ENCODE data around the gene DTX3.
"Not testable (repeated sequence)": the region's sequence is repeated elsewhere in the genome, so short reads cannot be mapped to it uniquely, and the experiment has no call there.

The DTX3 gene

DNA sequence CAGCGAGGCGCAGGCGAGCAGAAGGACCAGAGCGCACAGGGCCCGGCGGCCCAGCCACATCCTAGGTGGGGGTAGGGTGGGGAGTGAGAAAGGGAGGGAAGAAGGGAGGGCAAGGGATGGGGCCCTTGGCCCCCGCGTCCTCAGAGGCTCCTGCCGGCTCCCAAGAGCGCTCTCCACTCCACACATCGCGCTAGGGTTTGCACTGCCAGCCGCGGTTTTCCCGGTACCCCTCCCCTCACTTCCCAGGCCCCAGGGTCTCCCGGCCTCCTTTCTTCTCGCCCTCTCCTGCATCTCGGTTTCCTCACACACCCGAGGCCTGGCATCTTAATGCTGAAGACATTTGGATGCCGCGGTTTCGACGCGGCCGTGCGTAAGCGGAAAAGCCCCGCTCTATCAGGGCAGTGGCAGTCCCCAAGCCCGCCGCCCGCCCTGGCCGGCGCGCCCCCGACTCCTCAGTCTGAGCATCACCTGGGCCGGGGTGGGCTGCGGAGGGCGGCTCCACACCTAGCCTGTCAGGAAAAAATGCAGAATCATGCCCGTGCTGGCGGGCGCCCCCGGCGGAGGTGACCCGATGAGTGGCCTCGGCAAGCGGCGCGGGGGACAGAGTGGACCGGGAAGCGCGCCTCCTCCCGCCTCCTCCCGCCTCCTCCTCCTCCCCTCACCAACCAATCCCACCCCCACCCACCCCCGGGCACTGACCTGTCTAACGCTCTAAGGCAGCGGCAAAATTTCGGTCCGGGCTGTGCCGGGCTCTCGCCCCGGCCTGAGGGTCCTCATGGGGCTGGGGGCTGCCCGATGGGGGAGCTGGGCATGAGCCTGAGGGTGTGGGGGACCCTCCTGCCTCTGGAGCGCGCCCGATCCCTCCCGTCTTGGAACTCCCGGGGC lies 27.7 kb downstream of the DTX3 start:
- DNase-seq (ENCODE audit: low read depth) = no peak

DNA sequence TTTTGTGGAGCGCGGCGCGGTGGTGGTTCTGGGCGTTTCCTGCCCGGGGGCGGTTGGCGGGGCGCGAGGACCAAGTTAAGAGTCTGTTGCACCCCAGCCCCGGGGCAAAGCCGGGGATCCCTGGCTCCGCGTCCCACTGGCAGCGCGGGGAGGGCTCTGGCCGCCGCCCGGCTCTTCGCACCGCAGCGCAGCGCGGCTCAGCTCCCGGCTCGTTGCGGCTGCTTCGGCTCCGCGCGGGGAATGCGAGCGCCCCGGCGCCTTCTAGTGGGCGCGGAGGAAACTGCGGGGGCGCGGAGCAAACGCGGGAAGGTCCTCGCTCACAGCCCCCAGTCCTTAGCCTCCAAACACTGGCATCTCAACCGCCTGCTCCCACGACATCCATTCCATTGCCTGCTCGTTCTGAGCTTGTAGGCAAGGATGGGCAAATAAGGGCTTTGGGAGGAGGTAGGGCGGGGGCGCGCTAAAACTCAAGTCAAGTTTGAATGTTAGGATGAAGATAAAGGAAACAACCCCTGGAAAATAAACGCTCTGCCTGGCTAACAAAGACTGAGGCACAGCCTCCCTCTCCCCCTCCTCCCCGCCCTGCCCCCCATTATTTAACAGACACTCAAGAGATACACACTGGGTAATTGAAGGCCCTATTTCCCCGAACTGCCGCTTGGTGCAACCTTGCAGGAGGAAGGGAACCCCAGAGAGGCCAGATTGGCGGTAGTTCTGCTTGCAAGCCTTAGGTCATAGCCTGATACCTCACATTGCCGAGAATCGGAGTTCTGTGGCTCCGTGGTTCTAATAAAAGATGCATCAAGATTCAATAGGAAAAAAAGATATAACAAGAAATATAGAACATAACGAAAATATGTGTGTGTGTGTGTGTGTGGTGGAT lies 28.6 kb downstream of the DTX3 start, which contains the start of gene B4GALNT1:
B4GALNT1 (minus strand) TSS at position 244 of the 883 bp plus-strand sequence. CDS start 1,069 bp downstream, outside the sequence.
- no peak for DNase-seq (ENCODE audit: low read depth)

DNA sequence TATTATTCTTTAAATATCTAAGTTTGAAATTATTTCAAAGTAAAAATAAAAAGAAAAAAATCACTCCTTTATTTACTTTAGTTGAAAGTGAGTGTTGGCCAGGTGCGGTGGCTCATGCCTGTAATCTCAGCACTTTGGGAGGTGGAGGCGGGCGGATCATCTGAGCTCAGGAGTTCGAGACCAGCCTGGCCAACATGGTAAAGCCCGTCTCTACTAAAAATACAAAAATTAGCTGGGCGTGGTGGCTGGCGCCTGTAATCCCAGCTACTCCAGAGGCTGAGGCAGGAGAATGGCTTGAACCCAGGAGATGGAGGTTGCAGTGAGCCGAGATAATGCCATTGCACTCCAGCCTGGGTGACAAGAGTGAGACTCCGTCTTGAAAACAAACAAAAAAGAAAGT lies 32.1 kb downstream of the DTX3 start:
- DNase-seq (ENCODE audit: low read depth) = not testable (repeated sequence)

DNA sequence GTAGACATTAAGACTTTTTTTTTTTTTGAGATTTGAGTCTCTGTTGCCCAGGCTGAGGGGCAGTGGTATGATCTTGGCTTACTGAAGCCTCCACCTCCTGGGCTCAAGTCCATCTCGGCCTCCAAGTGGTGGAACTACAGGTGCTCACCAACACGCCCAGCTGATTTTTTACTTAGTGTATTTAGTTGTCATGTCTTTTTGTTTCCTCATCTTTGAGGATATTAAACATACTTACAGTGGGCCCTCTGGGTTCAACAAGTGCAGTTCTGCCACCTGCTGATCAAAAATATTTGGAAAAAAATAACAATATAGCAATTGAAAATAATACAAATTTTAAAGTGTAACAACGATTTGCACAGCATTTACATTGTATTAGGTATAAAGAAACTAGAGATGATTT lies 32.7 kb downstream of the DTX3 start:
- no peak for DNase-seq (ENCODE audit: low read depth)

DNA sequence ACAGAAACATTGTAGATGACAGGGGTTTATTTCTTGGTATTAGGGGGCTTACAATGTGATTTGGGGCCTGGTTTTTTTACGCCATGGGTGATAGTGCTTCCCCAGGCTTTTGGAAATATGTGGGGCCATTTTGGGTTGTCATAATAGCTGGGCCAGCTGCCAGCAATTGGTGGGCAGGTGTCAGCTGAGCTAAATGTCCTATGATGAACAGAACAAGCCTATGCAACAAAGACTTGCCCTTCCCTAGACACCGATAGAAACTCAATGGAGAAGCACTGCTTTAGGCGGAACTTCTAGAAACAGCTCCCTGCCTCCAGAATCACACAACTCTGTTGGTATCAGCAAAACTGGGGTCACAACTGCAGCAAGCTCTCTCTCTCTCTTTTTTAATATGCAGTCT lies 33.5 kb downstream of the DTX3 start:
- DNase-seq (ENCODE audit: low read depth) = no peak

DNA sequence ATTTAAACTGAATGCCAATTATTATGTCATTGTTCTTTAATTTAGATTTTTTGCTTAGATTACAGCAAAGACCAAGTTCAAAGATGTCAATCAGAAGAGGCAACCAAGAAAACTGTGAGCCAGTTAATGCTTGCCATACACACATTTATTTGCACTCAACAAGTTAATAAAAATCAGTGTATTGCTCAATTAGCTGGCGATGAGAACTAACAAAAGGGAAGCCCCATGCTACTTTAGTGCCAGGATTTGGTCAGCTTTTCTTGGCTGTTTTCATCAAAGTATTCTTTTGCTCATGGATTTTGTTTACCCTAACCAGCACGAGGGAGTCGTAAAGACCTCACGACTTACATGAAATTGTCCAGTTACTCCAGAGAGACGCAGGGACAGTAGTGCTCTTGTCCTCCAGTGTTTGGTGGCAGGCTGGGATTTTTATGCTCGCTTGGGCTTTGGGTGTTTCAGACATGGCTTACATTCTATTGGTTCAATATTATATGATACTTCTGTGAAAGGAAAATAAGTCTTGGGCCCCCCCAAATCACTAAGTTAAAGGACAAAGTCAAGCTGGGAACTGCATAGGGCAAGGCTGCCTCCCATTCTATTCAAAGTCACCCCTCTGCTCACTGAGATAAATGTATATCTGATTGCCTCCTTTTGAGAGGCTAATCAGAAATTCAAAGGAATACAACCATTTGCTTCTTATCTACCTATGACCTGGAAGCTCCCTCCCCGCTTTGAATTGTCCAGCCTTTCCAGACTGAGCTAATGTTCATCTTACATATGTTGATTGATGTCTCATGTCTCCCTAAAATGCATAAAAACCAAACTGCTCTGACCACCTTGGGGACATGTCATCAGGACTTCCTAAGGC lies 35.8 kb downstream of the DTX3 start:
- DNase-seq (ENCODE audit: low read depth) = no peak

DNA sequence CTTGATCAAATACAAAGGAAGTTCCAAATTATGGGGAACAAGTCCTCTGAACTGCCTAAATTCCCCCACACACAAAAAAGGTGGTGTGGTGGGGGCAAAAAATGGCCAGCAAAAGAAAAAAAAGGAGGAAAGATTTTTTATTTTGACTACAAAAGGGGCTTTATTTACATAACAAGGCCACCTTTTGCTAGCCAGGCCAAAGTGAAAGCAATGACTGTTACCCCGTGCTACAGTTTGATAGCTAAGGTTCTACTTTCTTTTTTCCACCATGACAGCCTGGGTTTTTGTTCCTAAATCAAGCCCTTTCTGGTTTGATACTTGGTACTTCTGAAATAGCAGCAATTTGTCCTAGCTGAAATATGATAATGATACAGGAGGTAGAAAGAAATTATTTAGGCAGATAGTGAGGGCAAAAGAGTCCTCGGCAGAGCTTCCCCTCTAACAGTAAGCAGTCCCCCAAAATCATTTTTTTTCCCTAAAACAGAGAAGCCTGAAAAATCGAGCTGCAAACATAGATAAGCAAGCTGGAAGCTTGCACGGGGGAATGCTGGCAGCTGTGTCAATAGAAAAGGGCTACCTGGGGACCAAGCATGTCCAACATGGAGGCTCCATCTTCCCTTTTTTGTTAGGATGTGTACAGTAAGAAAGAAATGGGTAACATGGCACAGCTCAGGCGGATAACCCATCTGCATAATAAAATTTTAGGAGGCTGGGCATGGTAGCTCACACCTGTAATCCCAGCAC lies 37.2 kb downstream of the DTX3 start:
- DNase-seq (ENCODE audit: low read depth) = no peak

DNA sequence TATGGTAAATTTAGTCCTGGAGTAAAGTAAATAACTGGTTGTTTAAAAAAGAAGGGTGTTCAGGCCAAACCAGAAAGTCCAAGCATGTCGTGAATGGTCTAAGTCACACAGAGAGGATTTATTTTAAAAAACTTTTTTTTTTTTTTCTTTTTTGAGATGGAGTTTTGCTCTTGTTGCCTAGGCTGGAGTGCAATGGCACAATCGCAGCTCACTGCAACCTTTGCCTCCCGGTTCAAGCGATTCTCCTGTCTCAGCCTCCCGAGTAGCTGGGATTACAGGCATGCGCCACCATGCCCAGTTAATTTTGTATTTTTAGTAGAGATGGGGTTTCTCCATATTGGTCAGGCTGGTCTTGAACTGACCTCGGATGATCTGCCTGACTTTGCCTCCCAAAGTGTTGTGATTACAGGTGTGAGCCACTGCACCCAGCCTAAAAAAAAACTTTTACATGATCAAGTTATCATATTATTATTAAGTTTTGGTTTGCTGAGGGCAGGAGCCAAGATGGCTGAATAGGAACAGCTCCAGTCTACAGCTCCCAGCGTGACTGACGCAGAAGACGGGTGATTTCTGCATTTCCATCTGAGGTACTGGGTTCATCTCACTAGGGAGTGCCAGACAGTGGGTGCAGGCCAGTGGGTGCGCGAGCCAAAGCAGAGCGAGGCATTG lies 41.5 kb downstream of the DTX3 start:
- not testable (repeated sequence) for DNase-seq (ENCODE audit: low read depth)

DNA sequence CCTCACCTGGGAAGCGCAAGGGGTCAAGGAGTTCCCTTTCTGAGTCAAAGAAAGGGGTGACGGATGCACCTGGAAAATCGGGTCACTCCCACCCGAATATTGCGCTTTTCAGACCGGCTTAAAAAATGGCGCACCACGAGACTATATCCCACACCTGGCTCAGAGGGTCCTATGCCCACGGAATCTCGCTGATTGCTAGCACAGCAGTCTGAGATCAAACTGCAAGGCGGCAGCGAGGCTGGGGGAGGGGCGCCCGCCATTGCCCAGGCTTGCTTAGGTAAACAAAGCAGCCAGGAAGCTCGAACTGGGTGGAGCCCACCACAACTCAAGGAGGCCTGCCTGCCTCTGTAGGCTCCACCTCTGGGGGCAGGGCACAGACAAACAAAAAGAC lies 42.0 kb downstream of the DTX3 start:
- not testable (repeated sequence) for DNase-seq (ENCODE audit: low read depth)

DNA sequence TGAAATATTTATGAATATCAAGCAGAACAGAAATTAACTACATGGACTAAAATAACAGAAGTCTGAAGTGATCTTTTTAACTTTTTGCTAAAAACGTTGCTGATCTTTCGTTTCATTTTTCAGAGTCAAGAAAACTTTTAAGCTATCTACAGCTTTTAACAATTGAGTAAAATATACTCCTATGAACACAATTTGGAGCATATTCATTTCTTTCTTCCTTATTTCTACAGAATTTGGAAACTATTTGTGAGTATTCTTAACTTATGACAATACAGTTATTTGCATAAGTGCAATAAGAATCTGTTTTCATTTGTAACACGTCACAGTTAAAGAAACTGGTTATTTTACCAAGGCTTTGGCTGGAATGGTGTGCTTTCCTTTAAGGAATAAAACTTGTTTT lies 49.4 kb downstream of the DTX3 start:
- no peak for DNase-seq (ENCODE audit: low read depth)

DNA sequence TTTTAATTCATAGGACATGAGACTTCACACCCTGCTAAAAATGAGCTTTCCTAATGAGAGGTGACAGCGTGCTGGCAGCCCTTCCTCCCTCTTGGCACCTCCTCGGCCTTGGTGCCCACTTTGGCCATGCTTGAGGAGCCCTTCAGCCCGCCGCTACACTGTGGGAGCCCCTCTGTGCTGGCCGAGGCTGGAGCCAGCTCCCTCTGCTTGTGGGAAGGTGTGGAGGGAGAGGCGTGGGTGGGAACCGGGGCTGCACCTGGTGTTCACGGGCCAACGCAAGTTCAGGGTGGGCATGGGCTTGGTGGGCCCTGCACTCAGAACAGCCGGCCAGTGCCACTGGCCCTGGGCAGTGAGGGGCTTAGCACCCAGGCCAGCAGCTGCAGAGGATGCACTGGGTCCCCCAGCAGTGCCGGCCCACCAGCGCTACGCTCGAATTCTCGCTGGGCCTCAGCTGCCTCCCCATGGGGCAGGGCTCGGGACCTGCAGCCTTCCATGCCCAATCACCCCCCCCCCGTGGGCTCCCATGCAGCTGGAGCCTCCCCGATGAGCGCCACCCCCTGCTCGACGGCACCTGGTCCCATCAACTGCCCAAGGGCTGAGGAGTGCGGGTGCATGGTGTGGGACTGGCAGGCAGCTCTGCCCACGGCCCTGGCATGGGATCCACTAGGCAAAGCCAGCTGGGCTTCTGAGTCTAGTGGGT lies 51.1 kb downstream of the DTX3 start:
- no peak for DNase-seq (ENCODE audit: low read depth)

DNA sequence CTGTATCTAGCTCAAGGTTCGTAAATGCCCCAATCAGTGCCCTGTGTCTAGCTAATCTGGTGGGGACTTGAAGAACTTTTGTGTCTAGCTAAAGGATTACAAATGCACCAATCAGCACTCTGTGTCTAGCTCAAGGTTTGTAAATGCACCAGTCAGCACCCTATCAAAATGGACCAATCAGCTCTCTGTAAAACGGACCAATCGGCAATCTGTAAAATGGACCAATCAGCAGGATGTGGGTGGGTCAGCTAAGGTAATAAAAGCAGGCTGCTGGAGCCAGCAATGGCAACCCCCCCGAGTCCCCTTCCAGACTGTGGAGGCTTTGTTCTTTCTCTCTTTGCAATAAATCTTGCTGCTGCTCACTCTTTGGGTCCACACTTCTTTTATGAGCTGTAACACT lies 51.8 kb downstream of the DTX3 start:
- DNase-seq (ENCODE audit: low read depth) = not testable (repeated sequence)

DNA sequence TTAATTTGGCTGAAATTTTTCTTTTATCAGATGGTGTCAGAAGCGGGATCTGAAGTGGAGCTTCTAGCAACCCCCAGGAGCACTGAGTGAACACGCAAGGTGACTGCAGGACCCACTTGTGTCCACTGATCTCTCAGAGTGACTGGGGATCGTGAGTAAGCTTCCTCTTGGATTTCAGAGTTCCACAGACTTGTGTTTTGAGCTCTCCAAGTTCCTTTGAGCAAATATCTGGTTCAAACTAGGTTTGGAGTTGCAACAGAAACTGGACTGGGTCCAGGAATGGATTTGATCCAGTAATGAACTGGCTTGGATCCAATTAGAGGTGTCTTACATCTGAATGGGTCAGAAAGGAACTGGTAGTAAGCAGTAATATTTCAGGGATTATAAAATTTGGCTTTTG lies 53.1 kb downstream of the DTX3 start:
- no peak for DNase-seq (ENCODE audit: low read depth)

DNA sequence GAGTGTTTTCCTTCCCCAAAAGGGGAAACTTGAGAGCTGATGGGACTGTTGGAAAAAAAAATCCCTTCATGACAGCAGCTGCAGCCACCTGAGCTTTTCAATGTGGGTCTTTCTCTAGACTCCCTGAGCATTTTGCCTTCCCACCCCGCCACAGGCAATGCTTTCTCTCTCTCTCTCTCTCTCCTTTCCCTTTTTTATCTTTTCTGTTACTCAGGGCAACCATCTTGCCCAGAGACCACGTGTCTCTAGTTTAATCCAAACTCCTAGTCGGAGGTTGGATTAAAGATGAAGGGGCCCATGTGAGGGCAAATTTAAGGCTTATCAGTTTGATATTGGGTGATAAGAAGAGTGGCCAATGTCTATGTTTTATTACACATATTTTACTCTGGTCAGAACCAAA lies 54.3 kb downstream of the DTX3 start:
- no peak for DNase-seq (ENCODE audit: low read depth)
